IPS-18a (cell line): ENCODE results near the gene DEFB131A.
"Not testable (repeated sequence)": the region's sequence is repeated elsewhere in the genome, so short reads cannot be mapped to it uniquely, and the experiment has no call there.

Experiments
- H3K27ac ChIP-seq: one replicate; pipeline ENCODE4 v1.5.1; 2013; ENCODE audit warnings: low read length
- H3K27me3 ChIP-seq: one replicate; pipeline ENCODE4 v1.6.1; 2013; ENCODE audit warnings: mild to moderate bottlenecking, low read length; ENCODE audit not compliant: control insufficient read depth, insufficient read depth
- H3K36me3 ChIP-seq: one replicate; pipeline ENCODE4 v1.6.1; 2013; ENCODE audit warnings: low read depth, low read length; ENCODE audit not compliant: control insufficient read depth
- H3K4me1 ChIP-seq: one replicate; pipeline ENCODE4 v1.6.1; 2013; ENCODE audit warnings: low read depth, low read length; ENCODE audit not compliant: control insufficient read depth
- H3K4me3 ChIP-seq: one replicate; pipeline ENCODE4 v1.5.1; 2013; ENCODE audit warnings: low read length
- H3K9ac ChIP-seq: one replicate; pipeline ENCODE4 v1.6.1; 2013; ENCODE audit warnings: mild to moderate bottlenecking, low read length, moderate library complexity
- H3K9me3 ChIP-seq: one replicate; pipeline ENCODE4 v1.6.1; 2013; ENCODE audit warnings: low read depth, low read length; ENCODE audit not compliant: control insufficient read depth

Gene DEFB131A

GRCh38 chr4:9495443-9495842 lies 51.2 kb downstream of the DEFB131A start:
- H3K4me3 ChIP-seq, H3K9me3 ChIP-seq, H3K27ac ChIP-seq, H3K27me3 ChIP-seq, H3K9ac ChIP-seq, H3K36me3 ChIP-seq, H3K4me1 ChIP-seq: not testable (repeated sequence)

GRCh38 chr4:9497575-9498467 lies 53.6 kb downstream of the DEFB131A start:
- not testable (repeated sequence) for H3K4me1 ChIP-seq, H3K9me3 ChIP-seq, H3K36me3 ChIP-seq, H3K27ac ChIP-seq, H3K27me3 ChIP-seq, H3K9ac ChIP-seq
- peak overlapping the region; percentile 48 for H3K4me3 ChIP-seq

- not testable (repeated sequence) for H3K27me3 ChIP-seq, H3K9ac ChIP-seq, H3K4me1 ChIP-seq, H3K27ac ChIP-seq, H3K36me3 ChIP-seq, H3K9me3 ChIP-seq
- H3K4me3 ChIP-seq = peak overlapping the region; percentile 48
Observed at GRCh38 chr4:9498468-9499040, 54.3 kb downstream of the DEFB131A start.

GRCh38 chr4:9499974-9500487 lies 55.8 kb downstream of the DEFB131A start:
- not testable (repeated sequence) for H3K4me3 ChIP-seq, H3K9ac ChIP-seq, H3K4me1 ChIP-seq, H3K9me3 ChIP-seq, H3K27me3 ChIP-seq, H3K36me3 ChIP-seq, H3K27ac ChIP-seq
